SU-DHL-6 (cell line): ENCODE results near the gene EXD3.

Experiments
- CTCF ChIP-seq: fragments of 200-600 bp; sonication (generic); IDR thresholded peaks from one replicate; pipeline ENCODE4 v1.5.1; 2017; ENCODE audit warnings: antibody characterized with exemption, mild to moderate bottlenecking, low read length, moderate library complexity; ENCODE audit not compliant: insufficient read depth, poor library complexity, severe bottlenecking
- EZH2phosphoT487 ChIP-seq: fragments of 200-600 bp; sonication (generic), shearing (Covaris generic); conservative IDR thresholded peaks from 2 replicates; pipeline ENCODE4 v1.6.1; 2018; ENCODE audit warnings: mild to moderate bottlenecking, antibody characterized with exemption, low read length, moderate library complexity, mixed read lengths

GRCh38 chr9:137371521-137371941, 51.4 kb downstream of the EXD3 start:
- TF ChIP-seq CTCF (no peak), EZH2phosphoT487 (no peak)
